Stimulated activated CD4-positive, alpha-beta T cell treated with anti-CD3 and anti-CD28 coated beads, Interleukin-12 subunit alpha, Interleukin-12 subunit beta, amount 100 ng/mL, for 48 hours (primary cell): ENCODE data around the gene TEX10.

ENCODE experiments used
- DNase-seq, 3 donors: peaks; one replicate each; pipeline ENCODE4 v3.0.0-alpha.2; 2020; ENCODE audit warnings: low read depth in 2 of 3, low spot score in 1 of 3

TEX10 gene

GRCh38 chr9:100285601-100286000, 67.1 kb downstream of the TEX10 start:
- no peak for DNase-seq

DNA sequence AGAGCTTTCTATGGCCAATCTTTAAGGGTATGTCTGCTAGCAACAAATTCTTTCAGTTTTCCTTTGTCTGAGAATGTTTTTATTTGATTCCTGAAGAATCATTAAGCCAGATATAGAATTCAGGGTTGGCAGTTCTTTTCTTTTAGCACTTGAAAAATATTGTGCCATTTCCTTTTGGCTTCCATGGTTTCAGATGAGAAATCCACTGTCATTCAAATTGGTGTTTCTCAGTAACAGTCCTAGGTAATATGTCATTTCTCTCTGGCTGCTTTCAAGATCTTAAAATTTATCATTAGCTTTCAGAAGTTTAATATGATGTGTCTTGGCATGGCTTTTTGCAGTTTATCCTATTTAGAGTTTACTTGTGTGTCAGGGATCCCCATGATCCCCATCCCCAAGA, 67.7 kb downstream of the TEX10 start:
- DNase-seq, result no peak

GRCh38 chr9:100284247-100284646, 68.5 kb downstream of the TEX10 start:
- no peak for DNase-seq

DNA sequence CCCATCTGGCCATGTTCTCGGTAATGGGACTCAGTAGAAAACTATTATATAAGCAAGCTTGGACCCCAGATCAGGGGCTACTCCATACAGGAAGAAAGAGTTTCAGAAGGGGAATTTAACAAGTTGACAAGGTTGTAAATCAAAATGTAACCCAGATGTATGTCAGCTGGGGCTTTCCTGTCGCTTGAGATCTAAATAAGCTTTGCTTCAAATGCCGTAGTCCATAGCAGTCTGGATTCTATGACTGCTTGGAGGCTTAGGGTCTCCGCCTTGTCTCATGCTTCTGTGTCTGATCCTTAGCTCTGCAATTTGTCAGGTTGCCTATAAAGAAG, 70.4 kb downstream of the TEX10 start:
- no peak for DNase-seq

GRCh38 chr9:100281676-100282387, 70.9 kb downstream of the TEX10 start:
- DNase-seq, result no peak

GRCh38 chr9:100281066-100281465, 71.7 kb downstream of the TEX10 start:
- no peak for DNase-seq

- no peak for DNase-seq
These were observed 75.4 kb downstream of the TEX10 start for GRCh38 chr9:100277166-100277979.

DNA sequence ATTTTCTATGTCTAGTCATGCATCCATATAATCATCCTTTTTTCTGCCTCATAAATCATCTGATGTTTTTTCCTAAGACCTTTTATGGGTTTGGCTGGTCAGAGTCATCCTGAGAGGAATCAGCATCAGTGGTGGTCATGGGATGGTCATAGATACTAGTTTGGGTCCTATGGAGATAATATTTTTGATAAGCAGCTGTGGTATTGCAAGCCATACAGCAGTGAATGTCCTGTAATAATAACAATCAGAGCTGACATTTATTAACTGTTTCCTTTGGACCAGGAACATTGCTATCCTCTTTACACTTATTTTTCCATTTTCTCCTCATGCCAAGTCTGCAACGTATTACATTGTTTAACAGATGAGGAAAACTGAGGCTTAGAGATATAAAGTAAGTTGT, 83.1 kb downstream of the TEX10 start:
- DNase-seq, result no peak

DNA sequence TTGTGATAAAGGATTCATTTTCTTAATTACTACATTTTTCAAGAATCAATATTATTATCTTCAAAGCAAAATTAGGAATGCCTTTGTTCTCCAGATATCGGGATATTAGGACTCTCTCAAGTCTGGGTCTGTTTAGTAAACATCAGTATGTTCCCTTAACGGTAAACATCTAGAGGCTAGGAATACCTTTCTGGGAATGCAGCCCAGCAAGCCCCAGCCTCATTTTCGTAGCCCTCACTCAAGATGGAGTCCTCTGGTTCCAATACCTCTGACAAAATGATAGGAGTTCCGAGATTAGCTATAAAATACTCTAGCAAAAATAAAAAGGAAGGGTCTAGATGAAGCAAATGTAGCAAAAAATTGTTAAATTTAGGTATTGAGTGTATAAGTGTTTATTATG, 84.5 kb downstream of the TEX10 start:
- no peak for DNase-seq

DNA sequence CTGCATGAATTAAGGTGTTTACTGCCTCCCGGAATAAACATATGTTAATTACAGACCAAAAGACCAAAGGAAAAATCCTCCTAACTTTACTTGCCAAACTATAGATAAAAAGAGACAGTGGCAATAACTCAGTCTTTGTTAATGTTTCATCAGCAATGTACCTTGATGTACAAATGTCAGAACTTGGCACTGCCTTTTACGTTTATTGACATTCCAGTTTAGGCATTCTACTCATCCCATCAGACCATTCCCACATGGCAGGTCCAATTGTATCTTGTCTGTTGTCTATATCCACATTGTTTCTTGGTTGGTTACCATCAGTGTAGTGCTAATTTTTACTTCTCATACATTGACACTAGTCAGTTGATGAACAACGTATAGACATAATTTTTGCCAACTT, 85.5 kb downstream of the TEX10 start:
- DNase-seq, result no peak
